Mesothelial cell of epicardium (in vitro differentiated cells): ENCODE results near the gene GDF9. TPM values are rescaled to one million over a fixed set of nuclear protein-coding genes. Genes with fewer than 3 reads are reported as not detected.
A peak's percentile ranks its signal among the peaks of the same experiment; 100 is the strongest.

ENCODE experiments used
- DNase-seq, 2 experiments: peaks; one replicate each; pipeline ENCODE4 v3.0.0; 2021; ENCODE audit warnings: low spot score in 2 of 2; ENCODE audit not compliant: unreplicated experiment in 2 of 2
- H3K27ac Mint-ChIP-seq: 2 replicates; pipeline ENCODE4 v1.8.0; 2021; ENCODE audit warnings: mixed read lengths
- H3K27me3 Mint-ChIP-seq: 2 replicates; pipeline ENCODE4 v1.8.0; 2021; ENCODE audit warnings: low read depth, mixed read lengths
- H3K36me3 Mint-ChIP-seq: 2 replicates; pipeline ENCODE4 v1.8.0; 2021; ENCODE audit warnings: mixed read lengths
- H3K4me1 Mint-ChIP-seq: 2 replicates; pipeline ENCODE4 v1.8.0; 2021; ENCODE audit warnings: mixed read lengths
- H3K4me3 Mint-ChIP-seq: 2 replicates; pipeline ENCODE4 v1.8.0; 2021; ENCODE audit warnings: mild to moderate bottlenecking, moderate library complexity, mixed read lengths
- H3K9me3 Mint-ChIP-seq: 2 replicates; pipeline ENCODE4 v1.8.0; 2021; ENCODE audit warnings: mixed read lengths
- CTCF ChIP-seq: fragments of 200-600 bp; sonication (generic); IDR thresholded peaks from one replicate; pipeline ENCODE4 v1.5.0; 2021; ENCODE audit warnings: antibody characterized with exemption; ENCODE audit not compliant: unreplicated experiment
- total RNA-seq: library from RNA; stranded (reverse); gene quantifications from 3 replicates; pipeline ENCODE4 v1.2.1, GENCODE V29; 2021

Gene GDF9
- total RNA-seq, 1 donor from 2014 or later = 0.98 TPM

DNA sequence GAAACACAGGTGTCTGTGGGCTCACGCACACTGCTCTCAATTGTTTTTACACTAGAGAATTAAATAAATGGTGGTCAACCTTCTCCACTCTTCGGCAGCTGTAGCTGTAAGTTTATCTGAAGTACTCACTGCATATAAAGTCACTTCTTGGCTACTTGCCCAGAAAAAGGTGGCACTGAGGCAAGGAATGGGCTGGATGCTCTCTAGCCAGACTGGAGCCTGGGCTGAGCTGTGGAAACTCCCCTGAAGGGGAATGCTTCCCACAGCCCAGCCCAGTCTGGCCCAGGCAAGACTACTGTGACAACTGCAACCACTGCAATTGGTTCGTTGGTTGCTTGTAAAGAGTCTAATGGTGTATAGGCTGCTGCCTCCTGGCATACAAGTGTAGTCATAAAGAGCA is 11.7 kb upstream of the GDF9 start:
- Mint-ChIP-seq H3K4me1 (peaks cover 8% of the 10 kb centered on the region), H3K27me3 (no peaks in the 10 kb centered on the region), H3K4me3 (no peak overlapping the region), H3K36me3 (peaks cover 22% of the 10 kb centered on the region), H3K9me3 (no peaks in the 10 kb centered on the region), H3K27ac (peak overlapping the region; percentile 88)
- no peak for TF ChIP-seq CTCF
- no peak for DNase-seq

DNA sequence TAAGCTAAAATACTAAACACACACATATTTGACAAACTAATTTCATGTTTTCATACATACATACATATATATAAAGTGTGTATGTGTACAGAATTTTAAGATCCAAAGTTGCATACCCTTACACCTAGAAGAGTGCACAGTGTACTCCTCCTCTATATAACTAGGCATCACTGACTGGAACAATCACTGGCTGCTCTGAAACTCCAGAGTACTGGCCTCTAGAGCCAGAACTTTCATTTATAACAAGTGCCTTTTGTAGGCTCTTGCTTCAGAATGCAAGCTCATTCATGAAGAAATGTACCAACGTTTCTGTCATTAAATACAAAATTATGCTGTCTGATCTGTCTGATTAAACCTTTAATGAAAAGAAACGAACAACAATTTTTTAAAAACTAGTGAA is 11.2 kb upstream of the GDF9 start:
- H3K27ac Mint-ChIP-seq = peak overlapping the region; percentile 88
- no peak for TF ChIP-seq CTCF
- no peaks in the 10 kb centered on the region for H3K27me3 Mint-ChIP-seq
- H3K4me1 Mint-ChIP-seq = peaks cover 8% of the 10 kb centered on the region
- H3K36me3 Mint-ChIP-seq = peaks cover 19% of the 10 kb centered on the region
- no peaks in the 10 kb centered on the region for H3K9me3 Mint-ChIP-seq
- DNase-seq = no peak
- H3K4me3 Mint-ChIP-seq = no peak overlapping the region

DNA sequence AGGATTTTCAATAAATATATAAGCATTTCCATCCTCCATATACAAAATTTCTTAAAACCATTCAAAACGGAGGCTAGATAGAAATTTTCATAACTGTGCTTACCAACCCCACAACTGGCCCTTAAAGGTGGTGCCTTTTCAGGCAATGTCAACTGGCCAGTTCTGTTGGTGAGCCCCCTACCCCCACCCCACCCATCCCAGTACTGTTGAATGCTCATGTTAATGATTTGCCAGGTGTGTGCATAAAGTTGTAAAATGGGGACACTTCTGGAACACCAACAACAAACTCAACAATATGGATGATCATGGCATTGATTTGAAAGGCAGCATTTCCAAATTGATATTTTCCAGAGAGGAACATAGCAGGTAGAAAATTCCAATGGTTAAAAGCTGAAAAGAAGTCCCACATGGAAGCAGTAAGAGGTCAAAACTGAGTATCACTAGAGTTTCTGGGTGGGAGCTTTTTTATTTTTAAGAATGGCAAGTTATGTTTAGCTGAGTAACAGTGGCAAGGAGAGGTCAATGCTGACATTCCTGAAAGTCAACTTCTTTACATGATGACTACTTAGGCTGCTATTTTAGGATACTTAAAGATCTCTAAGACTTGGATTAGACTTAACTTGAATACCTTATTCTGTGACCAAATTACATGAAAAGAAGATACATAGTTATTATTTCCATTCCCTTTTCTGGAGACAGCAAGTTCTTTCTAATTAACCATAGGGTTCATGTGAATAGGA is 9.9 kb upstream of the GDF9 start:
- no peaks in the 10 kb centered on the region for H3K27me3 Mint-ChIP-seq
- peaks cover 8% of the 10 kb centered on the region for H3K4me1 Mint-ChIP-seq
- DNase-seq = no peak
- TF ChIP-seq CTCF = no peak
- H3K36me3 Mint-ChIP-seq = peaks cover 19% of the 10 kb centered on the region
- no peak overlapping the region for H3K27ac Mint-ChIP-seq
- no peaks in the 10 kb centered on the region for H3K9me3 Mint-ChIP-seq
- no peak overlapping the region for H3K4me3 Mint-ChIP-seq

- Mint-ChIP-seq H3K4me3 (no peak overlapping the region), H3K27ac (no peak overlapping the region), H3K27me3 (no peaks in the 10 kb centered on the region), H3K4me1 (peaks cover 8% of the 10 kb centered on the region), H3K9me3 (no peaks in the 10 kb centered on the region), H3K36me3 (peaks cover 10% of the 10 kb centered on the region)
- TF ChIP-seq CTCF = no peak
- no peak for DNase-seq
Observed at GRCh38 chr5:132873930-132874271, 7.6 kb upstream of the GDF9 start.

- Mint-ChIP-seq H3K9me3 (no peaks in the 10 kb centered on the region), H3K4me1 (peaks cover 10% of the 10 kb centered on the region), H3K36me3 (peaks cover 9% of the 10 kb centered on the region), H3K27me3 (no peaks in the 10 kb centered on the region), H3K27ac (peak within 1 kb of the TSS; percentile 4), H3K4me3 (no peak within 1 kb of the TSS)
- DNase-seq = no peak
- no peak for TF ChIP-seq CTCF
Observed at GRCh38 chr5:132873119-132873929, 7.1 kb upstream of the GDF9 start, which contains the start of gene LEAP2. Gene LEAP2, plus strand, starts transcription at chr5:132873668. Its CDS starts 27 bp downstream, at chr5:132873695.
